DMS114 treated with DMSO at 0.1 percent for 48 hours (cell line): ENCODE measurements around the gene GCC1.

Experiments used
- DNase-seq: peaks from one replicate; lab custom pipeline; 2025; ENCODE audit not compliant: unreplicated experiment; lab: John Stamatoyannopoulos, UW

Gene GCC1

DNA sequence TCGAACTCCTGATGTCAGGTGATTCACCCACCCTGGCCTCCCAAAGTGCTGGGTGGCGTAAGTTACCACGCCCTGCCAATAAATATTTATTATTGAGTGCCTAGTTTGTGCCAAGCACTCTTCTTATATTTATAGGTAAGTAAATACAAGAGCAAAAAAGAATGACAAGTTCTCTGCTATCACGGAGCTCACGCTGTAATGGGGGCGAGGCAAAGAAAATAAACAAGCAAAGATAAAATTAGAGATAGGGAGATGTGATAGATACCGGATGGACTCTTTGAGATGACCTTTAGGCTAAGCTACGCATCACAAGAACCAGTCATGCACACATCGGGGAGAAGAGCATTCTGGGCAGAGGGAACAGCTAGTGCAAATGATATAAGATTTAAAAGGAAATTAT lies 46.3 kb downstream of the GCC1 start:
- DNase-seq = no peak

DNA sequence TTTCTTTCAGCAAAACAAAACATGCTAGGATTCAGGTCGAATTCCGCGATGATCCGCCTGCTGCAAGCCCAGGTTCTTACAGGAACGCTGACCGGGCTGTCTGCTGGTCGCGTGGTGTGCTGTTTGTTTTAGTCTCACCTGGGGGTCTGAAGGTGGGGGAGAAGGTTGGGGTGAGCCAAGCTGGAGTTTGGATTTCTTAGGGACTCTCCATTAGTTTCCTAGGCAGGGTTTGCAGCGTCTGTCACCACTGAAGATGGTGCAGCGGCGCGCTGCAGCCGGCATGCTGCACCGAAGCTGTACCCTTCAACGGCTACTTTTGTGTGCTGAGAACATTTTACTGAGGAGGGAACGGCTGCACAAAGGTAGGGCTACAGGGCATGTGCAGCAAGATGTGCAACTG lies 48.7 kb downstream of the GCC1 start:
- no peak for DNase-seq

DNA sequence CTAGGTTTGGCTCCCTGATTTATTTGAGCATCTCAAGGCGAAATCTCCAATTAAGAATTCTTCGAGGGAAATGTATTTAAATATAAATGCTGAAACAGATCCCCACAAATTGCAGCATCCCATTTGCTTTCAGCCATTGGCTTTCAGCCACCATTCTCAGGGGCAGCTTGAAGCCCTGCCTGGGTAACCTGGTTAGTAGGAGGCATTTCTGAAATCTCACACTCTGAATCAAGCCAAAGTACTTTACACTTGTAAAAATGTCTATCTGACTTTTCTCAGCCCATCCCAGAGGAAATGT lies 49.1 kb downstream of the GCC1 start:
- no peak for DNase-seq

GRCh38 chr7:127535546-127536393 lies 49.6 kb downstream of the GCC1 start:
- no peak for DNase-seq

DNA sequence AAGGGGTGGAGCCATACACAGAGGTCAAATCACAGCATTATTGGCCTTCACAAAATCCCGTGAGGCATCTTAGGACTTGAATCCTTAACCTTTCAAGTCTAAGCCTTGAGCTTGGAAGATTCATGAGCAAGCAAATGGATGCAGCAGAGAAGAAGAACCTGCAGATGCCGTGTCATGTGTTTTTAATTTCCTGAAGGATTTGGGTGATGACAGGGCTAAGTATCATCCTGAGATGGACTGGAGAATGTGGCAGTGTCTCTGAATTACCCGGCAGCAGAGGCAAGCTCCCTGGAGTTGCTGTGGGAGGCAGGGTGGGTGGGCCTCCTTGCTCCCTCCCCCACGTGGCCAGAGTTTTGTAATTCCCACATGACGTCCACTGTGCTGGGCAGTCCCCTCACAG lies 50.8 kb downstream of the GCC1 start:
- DNase-seq = no peak

DNA sequence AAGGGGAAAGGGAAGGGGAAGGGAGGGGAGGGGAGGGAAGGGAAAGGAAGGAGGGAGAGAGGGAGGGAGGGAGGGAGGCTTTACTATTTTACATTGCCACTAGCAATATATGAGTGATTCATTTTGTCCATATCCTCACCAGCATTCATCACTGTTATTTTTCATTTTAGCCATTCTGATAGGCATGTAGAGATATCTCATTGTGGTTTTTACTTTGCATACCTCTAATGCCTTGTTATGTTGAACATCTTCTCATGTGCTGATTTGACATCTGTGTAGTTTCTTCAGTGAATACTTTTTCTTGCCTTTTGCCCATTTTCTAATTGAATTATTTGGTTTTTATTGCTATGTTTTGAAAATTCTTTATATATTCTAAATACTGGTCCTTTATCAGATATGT lies 52.7 kb downstream of the GCC1 start:
- DNase-seq = no peak

DNA sequence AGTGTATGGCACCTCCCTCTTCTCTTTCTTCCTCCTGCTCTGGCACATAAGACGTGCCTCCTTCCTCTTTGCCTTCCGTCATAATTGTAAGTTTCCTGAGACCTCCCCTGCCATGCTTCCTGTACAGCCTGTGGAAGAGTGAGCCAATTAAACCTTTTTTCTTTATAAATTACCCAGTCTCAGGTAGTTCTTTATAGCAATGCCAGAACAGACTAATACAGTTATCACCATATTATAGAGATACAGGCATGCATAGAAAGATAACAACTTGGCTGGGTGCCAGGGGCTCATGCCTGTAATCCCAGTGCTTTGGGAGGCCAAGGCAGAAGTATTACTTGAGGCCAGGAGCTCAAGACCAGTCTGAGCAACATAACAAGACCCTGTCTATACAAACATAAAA lies 53.2 kb downstream of the GCC1 start:
- DNase-seq = no peak
